ENCODE data around the gene CHSY3.

CHSY3 gene

DNA sequence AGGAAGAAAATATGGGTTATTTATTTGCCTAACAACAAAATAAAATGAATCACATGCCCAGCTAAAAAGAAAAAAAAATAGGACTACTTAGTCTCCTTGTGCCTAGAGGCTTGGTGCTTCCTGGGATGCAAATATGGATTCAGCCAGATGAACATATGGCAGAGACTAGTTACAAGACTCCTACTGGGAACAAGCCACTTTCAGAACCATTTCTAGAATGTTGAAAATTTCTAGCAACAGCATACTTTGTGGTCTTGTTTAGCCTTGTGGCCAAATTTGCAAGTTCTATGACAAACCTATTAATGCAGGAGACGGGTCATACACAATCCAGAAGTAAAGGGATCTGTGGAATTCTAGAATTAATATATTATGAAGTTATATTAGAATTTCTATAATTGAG, 198.7 kb downstream of the CHSY3 start:
- no peak for DNase-seq

DNA sequence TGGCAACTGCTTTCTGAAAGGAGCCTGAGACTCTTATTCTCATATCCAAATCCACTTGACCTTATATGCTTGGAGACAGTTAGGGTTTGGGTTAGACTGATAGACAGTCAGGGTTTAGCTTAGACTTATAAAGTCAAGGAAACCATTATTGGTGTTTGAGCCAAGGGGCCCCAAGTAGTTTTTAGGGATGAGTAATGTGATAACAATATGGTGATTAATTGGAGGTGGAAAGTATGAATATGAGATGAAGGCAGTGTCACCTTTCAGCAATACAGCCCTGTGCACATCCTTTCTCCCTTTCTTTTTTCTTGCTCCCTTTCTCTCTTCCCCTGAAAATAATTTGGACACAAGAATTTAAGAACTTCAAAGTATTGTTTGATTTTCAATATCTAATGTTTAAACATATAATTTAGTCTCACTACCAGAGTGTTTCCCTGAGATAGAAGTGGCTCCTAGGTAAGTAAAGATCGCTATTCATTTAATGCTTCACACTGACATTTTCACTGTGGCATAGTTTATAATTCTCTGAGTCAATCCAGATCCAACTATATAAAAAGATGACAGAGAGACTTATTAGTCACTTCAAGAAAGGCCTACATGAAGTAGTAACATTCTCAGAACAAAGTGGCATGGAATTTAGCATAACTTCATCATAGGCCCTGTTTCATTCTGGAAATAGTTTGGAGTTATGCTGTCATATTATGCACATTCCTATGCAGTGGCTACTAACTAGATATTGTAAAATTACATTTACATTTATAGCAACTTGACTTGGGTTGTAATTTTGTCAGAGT, 200.8 kb downstream of the CHSY3 start:
- DNase-seq, result no peak

DNA sequence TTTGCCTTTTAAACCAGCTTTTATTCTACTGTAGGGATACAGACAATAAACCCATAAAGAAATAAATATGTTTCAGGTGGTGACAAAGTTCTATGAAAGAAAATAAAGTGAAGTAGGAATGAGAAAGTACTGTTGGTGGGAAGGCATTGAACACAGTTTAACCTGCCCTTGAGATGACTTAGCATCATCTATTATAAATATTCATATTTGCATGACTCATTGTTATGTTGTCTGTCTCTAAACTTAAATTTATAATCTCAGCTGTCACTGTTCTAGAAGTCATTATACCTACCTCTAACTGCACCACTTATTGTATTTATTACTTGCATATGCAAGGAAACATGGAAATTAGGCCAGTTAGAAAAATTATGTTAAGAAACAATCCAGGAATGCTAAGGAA, 202.2 kb downstream of the CHSY3 start:
- no peak for DNase-seq

DNA sequence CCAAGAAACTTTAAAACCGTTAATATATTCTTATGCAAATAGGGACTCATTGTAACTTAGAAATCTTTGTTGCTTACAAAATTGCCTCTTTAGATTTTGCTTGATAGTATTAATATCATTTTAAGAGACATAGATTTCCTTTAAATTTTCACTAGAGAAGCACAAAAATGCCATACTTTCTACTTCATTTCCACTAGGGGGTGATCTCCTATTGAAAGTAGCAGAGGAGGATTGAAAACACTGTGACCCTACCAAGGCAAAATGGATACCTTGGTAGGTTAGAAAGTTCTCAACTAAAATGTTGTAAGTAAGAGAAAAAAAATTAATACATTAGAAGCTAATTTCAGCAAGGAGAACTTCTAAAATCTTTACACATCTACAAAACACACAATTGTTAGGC, 204.9 kb downstream of the CHSY3 start:
- DNase-seq, result no peak

DNA sequence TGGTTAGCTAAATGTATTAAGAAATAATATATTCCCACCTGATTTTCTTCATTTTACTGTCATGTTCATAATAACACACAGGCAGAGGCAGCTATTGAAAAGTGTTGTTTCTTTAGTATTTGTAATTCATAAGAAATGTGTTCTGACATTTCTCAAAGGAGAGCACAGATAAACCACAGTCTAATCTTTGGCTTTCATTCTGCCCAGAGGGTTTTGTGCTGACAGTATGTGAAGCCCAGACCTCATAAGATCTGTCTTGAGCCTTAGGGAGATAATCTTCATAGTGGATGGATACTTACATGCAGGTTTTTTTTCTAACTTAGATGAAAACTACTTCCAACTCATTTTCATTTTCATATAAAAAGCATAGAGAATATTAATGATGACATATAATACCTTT, 206.1 kb downstream of the CHSY3 start:
- DNase-seq, result no peak

DNA sequence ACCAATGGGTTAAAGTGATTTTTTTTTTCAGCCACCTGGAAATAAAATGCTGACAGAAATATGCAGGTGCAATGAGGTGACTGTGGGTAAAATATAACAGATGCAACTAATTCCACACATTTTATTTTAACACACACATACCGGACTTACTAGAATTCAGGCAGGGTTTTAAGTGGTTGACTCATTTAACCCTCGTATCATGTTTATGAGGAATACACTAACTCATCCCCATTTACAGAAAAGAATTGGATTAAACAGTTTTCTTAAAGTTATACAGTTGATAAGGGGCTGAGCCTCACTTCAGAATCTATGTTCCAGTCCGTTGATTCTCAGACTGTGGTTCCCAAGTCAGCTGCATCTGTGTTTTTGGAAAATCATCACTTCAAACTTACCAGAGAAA, 207.5 kb downstream of the CHSY3 start:
- DNase-seq, result no peak

DNA sequence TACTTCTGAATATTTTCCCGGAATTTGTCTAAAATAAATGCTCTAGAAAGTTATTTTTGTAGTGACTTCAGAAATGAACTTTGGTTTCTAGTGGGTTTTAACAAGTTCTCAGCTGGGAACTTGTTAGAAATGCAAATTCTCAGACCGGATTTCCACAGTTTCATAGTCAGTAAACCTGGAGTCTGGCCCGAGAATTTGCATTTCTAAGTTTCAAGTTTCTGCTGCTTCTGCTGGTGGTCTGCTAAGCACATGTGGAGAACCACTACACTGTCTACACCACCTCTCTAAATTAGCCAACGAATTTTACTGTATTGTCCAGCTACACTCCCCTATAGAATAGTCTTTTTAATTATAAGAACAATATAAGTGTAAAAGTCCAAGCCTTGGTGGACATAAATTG, 208.0 kb downstream of the CHSY3 start:
- no peak for DNase-seq

DNA sequence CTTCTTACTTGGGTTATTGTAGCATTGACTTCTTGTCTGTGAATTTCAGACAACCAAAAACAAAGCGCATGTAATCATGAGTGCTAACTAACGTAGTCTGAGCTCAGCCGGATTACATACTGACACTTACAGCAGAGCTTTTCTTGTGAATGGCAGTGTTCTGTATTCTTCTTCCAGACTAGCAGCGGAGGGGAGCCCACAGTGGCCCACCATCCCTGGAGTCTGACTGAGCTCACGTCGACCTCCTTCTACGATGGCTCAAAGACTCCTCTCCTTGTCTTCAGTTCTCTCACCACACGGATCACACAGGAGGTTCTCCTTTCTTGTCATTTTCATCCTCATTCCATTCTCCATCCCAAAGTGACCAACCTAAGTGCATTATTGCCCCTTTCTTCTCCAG, 211.4 kb downstream of the CHSY3 start:
- DNase-seq, result no peak

DNA sequence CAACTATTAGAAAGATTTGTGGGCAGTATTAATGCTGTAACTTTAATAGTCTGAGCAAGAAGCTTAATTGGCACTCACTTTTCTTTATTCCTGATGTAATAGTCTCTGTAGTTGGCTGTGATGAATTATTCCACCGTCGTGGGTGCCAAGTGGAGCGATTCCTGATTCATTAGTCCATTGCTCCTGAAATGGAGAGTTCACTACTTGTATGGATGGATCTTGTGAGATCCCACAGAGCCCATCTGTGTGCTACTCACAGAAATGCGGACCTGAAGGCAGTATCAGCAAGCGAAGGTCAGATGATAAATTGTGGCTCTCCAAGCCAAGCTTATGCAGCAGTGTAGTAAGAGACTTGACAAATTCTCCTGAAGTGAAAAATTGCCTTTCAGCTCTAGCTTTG, 212.2 kb downstream of the CHSY3 start:
- no peak for DNase-seq

DNA sequence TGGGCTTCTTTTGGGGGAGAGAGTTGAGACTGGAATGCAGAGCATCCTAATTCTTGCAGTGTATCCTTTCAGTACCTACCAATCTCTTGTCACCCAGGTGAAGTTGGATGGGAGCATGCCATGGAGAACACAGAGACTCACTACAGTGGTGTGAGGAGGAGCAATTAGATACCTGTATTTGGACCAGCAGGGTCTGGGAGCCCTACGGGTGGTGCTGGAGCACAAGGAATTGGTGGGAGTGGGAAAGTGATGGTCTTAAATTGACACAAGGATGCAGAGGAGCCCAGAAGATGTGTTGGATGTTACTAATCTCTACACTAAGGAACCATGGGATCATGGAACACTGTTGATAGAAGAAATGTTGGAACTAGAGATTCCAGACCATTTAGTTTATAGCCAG, 212.7 kb downstream of the CHSY3 start:
- DNase-seq, result no peak

DNA sequence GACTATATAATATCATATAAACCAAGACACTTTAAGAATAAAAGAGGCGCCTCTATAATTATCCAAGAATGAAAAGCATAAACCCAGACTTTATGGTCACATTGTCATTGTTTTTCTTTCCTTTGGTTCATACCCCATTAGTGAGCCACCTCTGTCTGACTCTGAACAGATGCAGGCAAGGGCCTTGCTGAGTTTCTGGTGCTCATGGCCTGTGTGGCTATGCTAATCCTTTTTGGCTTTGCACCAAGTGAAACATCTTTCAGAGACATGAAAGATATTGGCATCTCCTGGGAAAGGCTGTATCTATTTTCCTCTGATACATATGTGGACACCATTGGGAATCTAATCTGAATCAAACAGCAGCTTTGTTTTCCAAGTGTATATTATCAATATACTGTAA, 222.5 kb downstream of the CHSY3 start:
- no peak for DNase-seq

DNA sequence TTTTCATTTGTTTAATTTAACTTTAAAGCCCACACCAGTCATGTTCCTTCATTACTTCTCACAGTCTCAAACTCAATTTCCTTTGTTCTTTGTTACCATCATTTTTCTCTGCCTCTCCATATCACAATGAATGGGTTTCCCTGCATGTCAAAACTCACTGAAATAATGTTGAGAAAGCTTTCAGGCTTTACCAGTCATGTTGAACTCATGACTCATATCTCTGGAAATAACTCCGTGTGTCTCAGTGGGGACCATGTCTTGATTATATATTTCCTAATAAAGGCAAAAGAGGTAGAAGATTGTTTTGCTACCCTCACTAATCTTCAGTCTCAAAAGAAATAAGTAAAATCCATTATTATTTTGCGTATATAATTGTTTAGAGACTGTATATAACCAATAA, 231.2 kb downstream of the CHSY3 start:
- DNase-seq, result no peak

DNA sequence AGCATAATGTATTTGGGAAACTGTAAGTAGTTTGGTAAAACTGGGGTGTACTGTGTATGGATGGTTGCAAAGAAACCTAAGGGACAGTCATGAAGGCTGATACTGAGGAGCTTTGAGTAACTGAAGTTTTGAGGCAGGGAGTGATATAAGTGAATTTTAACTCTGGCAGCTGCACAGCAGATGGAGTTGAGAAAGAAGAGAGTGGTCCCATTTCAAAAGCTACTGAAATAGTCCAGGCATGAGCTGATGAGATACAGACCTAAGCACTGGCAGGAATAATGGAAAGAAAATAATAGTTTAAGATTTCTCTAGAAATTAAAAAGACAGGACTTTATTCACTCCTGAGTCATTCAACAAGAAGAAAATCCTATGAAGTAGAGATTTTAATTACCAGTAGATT, 232.0 kb downstream of the CHSY3 start:
- no peak for DNase-seq

DNA sequence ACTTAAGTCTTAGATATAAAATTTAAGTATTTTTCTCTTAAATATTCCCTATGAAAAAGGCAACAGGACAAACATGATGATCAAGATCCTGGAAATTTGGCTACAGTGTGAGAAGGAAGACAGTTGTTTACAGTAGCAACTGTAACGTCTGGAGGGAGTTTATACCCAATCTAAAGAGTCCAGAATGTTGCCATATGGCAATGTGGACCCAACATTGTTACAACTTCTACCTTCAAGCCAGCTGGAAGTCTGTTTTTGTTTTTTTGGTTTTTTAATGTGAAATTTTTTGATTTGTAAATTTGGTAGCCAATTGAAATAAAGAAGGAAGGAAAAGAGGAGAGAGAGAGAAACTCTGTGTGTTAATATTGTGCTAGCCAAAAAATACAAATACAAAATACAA, 233.4 kb downstream of the CHSY3 start:
- no peak for DNase-seq

DNA sequence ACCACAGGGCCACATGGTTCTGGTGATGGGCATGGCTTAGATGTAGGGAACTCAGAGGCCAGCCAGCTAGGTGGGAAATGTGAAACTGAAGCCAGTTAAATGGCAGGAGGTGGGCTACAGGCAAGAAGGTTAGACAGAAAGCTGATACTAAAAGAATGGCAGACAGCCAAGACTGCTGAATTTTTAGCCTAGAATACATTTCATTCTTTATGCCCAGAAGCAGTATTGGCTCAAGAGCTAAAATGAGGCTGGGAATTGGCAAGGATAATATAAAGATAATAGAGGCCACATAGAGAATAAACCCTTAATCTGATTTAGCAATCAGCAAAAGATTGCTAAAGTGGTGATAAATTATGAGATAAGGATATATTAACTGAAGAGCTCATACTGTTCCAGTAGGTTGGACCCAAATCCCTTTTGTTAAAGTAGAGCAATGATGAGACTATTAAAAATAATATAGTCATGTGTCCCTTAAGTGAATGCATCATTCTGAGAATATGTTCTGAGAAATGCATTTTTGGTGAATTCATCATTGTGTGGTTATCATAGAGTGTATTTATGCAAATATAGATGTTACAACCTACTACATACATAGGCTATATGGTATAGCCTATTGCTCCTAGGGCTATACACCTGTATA, 234.3 kb downstream of the CHSY3 start:
- DNase-seq, result no peak

DNA sequence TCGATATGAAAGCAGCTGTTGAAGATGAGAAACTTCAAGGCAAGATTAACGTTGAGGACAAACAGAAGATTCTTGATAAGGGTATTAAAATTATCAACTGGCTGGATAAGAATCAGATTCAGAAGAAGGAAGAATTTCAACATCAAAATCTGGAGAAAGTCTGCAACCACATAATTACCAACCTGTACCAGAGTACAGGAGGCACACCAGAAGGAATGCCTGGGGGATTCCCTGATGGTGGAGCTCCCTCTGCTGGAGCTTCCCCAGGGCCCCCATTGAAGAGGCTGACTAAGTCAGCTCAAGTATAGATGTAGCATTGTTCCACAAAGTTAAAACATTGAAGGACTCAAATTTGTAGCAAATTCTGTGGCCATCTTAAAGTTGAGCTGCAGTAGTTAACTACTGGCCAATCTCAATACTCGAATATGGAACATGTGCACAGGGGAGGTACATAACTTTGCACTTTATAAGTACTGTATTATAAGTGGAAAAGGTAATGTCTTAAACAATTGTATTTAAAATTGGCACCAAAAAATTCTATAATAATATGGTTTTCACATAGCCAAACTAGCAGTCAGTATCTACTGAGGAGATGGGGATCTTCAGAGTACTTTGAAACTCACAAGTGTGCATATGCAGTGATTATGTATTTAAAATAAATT, 237.5 kb downstream of the CHSY3 start:
- peak; percentile 28 for DNase-seq

DNA sequence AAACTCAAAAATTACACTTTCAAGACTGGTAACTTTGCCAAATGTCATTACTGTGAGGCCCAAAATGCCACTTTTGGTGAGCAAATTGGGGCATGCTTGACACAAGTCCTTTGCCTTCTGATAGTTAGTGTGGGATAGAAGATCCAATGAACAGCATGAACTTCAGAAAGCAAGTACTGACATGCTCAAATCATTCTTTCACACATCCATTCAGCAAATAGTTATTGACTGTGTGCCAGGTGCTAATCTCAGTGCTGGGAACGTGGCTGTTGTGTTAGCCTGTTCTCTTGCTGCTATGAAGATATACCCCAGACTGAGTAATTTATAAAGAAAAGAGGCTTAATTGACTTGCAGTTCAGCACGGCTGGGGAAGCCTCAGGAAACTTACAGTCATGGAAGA, 247.0 kb downstream of the CHSY3 start:
- DNase-seq, result no peak

DNA sequence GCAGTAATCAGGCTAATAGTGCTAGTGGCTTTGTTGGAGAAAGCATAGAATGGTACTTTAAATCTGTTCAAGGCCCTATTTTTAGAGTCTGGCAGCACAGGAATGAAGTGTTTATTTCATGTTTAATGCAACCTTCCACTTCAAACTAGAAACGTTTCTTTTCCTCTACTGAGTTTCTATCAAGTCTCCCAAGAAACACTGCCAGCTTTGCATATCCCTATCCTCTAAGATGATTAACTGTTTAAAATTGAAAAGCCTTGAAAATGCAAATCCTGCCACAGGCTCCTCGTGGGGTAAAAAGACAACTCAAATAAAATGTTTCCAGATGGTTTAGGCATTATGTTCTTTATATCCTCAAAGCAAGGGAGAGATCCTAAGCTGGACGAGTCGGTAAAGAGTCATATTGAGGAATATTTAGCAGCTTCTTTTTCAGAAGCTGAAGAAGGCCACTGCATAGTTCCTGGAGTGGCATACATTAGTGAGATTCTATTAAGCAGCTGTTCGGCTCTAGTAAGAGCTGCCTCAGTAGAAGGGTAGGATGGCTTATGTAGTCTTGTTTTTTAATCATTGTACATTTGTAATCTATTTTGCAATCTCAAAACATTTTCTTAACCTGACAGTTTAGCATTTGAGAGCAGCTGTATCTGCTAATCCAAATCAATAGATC, 251.2 kb downstream of the CHSY3 start:
- DNase-seq, result no peak

DNA sequence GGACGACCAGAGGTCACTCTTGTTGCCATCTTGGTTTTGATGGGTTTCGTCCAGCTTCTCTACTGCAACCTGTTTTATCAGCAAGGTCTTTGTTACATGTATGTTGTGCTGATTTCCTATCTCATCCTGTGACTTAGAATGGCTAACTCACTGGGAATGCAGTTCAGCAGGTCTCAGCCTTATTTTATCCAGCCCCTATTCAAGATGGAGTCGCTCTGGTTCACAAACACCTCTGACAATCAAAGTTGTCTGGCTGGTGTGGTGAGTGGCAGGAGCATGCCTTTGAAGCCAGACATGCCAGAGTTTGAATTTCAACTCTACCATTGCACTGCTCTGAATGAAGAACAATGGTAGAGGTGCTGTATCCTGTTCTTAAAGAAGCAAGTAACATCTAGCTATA, 253.8 kb downstream of the CHSY3 start:
- no peak for DNase-seq

DNA sequence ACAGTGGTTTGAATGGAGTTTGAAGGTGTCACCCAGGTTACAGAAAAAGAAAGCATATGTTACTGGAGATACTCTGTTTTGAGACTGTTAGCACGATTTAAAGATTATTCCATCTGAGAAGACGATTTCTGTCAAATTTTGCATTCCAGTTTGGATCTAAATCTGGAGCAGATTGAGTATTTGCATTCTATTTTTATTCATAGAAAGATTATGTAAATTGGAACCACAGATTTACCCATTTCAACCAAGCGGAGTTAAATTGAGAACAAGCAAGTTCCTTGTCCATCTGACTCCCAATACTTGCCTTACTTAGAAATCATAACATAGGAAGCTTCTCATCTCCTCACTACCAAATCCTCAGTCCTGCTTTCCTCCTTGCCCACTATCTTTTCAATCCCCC, 255.7 kb downstream of the CHSY3 start:
- DNase-seq, result no peak

DNA sequence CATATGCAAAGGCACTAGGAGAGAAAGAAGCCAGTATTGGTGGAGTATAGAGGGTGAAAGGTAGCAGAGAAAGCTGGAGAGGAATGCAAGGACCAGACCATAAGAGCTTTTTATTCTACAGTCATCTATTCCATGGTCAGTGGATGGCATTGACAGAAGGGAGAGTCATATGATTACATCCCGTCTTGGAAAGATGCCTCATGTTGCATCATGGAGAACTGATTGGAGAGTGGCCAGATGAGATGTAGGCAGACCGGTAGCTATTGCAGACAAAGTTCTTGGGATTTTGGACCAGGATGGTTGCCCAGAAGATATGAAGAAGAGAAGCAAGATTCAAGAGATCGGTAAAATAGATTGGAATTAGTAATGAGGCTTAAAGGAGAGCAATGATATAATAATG, 260.7 kb downstream of the CHSY3 start:
- DNase-seq, result no peak

DNA sequence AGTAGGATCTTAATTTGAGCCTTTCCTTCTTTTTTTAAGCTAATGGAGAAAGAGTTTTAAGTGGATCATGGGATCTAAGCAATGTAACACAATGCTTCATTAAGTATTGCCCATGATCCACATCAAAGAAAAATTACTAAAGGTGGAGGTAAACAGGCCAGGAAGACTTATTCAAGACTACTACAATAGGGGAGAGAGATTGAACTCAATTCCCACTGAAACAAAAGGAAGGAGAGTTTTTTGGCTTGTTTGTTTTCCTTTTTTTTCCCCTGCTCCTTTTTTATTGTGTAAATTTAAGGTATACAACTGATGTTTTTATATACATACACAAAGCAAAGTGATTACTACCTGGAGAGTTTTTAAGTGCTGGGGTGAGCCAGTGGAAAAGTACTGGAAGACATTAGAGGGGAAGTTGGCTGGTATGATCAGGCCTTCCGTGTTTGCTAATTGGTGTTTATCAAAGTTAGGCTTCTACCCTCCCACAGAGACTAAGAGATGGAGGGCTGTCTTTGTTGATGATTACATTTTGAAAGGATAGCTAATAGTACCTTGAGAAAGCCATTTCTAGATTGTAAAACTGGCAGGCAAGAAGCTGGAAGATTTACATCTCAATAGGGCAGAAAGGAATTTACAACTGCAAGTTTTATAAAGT, 262.7 kb downstream of the CHSY3 start:
- no peak for DNase-seq

DNA sequence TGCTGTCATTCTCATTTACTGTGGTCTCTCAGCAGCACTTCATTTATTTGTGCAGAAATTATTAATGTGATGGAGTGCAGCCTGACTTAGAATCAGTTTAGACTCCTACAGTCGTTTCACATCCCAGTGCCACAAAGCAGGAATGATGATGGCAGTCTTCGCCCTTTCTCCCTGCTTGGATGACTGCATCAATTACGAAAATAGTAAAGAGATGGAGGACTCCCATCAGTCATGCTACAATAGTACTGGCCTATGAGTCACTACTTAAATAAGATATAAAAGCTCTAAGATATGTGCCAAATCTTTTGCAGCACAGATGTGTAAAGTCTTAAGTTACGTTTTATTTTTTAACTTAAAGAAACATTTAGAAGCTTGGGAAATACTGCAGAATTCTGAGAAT, 263.9 kb downstream of the CHSY3 start:
- no peak for DNase-seq

All from activated CD4-positive, alpha-beta T cell treated with anti-CD3 and anti-CD28 coated beads for 48 hours (primary cell).